IMR-90 (cell line): ENCODE data around the gene TIPARP.

Experiments
- CEBPB ChIP-seq: IDR thresholded peaks from 2 replicates; pipeline ENCODE4 v1.6.1; 2012; ENCODE audit warnings: low read depth, low read length, improper control_type of control experiment
- CTCF ChIP-seq: conservative IDR thresholded peaks from 2 replicates; pipeline ENCODE4 v1.5.1; 2012; ENCODE audit warnings: mild to moderate bottlenecking, low read depth, low read length, improper control_type of control experiment
- FOS ChIP-seq: fragments of 150-350 bp; IDR thresholded peaks from 2 replicates; pipeline ENCODE4 v1.6.1; 2016; ENCODE audit warnings: low read depth, low read length
- NFE2L2 ChIP-seq: fragments of 150-350 bp; IDR thresholded peaks from 2 replicates; pipeline ENCODE4 v1.6.1; 2016; ENCODE audit warnings: low read depth, mild to moderate bottlenecking, low read length
- POLR2A ChIP-seq: IDR thresholded peaks from 2 replicates; pipeline ENCODE4 v1.6.1; 2012; ENCODE audit warnings: mild to moderate bottlenecking, low read depth, low read length
- RAD21 ChIP-seq: IDR thresholded peaks from 2 replicates; pipeline ENCODE4 v1.6.1; 2012; ENCODE audit warnings: low read length, improper control_type of control experiment

- TF ChIP-seq CTCF: no peak
- no peak for TF ChIP-seq POLR2A
- peak; percentile 19; the same call in 1 of the 2 replicates for TF ChIP-seq NFE2L2
- TF ChIP-seq CEBPB: no peak
- no peak for TF ChIP-seq RAD21
- TF ChIP-seq FOS: no peak
These were observed 9.6 kb upstream of the TIPARP start for GRCh38 chr3:156664831-156665178.
